Type B pancreatic cell (in vitro differentiated cells): ENCODE measurements around the gene INPP5A. TPM values are rescaled to one million over a fixed set of nuclear protein-coding genes. Genes with fewer than 3 reads are reported as not detected.
A peak's percentile ranks its signal among the peaks of the same experiment; 100 is the strongest.

Experiments used
- DNase-seq: peaks from one replicate; pipeline ENCODE4 v3.0.0; 2021; ENCODE audit warnings: mixed read lengths; ENCODE audit not compliant: unreplicated experiment; ENCODE audit errors: extremely low spot score
- H3K27ac Mint-ChIP-seq: 2 replicates; pipeline ENCODE4 v1.8.0; 2021; ENCODE audit warnings: mild to moderate bottlenecking, mixed read lengths
- H3K27me3 Mint-ChIP-seq: 2 replicates; pipeline ENCODE4 v1.8.0; 2021; ENCODE audit warnings: mixed read lengths
- H3K36me3 Mint-ChIP-seq: 2 replicates; pipeline ENCODE4 v1.8.0; 2021; ENCODE audit warnings: mixed read lengths
- H3K4me1 Mint-ChIP-seq: one replicate; pipeline ENCODE4 v1.8.0; 2021; ENCODE audit warnings: mixed read lengths; ENCODE audit not compliant: unreplicated experiment
- H3K4me3 Mint-ChIP-seq: 2 replicates; pipeline ENCODE4 v1.8.0; 2021; ENCODE audit warnings: mild to moderate bottlenecking, mixed read lengths
- H3K9me3 Mint-ChIP-seq: 2 replicates; pipeline ENCODE4 v1.8.0; 2021; ENCODE audit warnings: mixed read lengths
- total RNA-seq: library from RNA; stranded (reverse); gene quantifications from 2 replicates; pipeline ENCODE4 v1.2.1, GENCODE V29; 2021; ENCODE audit warnings: low replicate concordance
- TF ChIP-seq, protein P1 (sequence below): fragments of 200-600 bp; sonication (generic); conservative IDR thresholded peaks from 2 replicates; pipeline ENCODE4 v1.5.0; 2021; ENCODE audit warnings: antibody characterized with exemption, mild to moderate bottlenecking

INPP5A gene
- total RNA-seq, 1 donor from 2014 or later, result 26.6 TPM

DNA sequence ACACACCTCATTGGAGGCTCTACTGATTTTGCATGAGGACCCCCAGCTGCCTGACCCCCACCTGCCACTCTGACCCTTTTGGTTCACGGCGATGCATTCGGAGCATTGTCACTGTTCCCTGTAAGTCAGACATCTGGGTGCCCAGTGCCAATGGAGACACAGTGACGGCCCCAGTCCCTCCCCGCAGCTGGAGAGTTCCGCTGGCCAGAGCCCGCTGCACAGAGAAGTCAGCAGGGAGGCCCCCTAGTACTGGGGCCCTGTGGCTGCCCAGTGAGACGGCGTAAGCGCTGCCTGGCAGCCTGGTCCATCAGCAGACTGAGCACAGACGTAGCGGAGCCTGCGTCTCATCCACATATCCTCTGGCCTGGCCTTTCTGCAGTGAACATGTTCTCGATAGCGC is 170.9 kb downstream of the INPP5A start:
- Mint-ChIP-seq H3K27ac (no peak overlapping the region), H3K4me3 (no peak overlapping the region), H3K36me3 (peaks cover 19% of the 10 kb centered on the region), H3K27me3 (peaks cover 9% of the 10 kb centered on the region), H3K9me3 (peaks cover 9% of the 10 kb centered on the region), H3K4me1 (peaks cover 3% of the 10 kb centered on the region)
- DNase-seq, result peak; percentile 64
- TF ChIP-seq, protein P1, sequence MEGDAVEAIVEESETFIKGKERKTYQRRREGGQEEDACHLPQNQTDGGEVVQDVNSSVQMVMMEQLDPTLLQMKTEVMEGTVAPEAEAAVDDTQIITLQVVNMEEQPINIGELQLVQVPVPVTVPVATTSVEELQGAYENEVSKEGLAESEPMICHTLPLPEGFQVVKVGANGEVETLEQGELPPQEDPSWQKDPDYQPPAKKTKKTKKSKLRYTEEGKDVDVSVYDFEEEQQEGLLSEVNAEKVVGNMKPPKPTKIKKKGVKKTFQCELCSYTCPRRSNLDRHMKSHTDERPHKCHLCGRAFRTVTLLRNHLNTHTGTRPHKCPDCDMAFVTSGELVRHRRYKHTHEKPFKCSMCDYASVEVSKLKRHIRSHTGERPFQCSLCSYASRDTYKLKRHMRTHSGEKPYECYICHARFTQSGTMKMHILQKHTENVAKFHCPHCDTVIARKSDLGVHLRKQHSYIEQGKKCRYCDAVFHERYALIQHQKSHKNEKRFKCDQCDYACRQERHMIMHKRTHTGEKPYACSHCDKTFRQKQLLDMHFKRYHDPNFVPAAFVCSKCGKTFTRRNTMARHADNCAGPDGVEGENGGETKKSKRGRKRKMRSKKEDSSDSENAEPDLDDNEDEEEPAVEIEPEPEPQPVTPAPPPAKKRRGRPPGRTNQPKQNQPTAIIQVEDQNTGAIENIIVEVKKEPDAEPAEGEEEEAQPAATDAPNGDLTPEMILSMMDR, result no peak

- DNase-seq, result peak; percentile 56
- peaks cover 9% of the 10 kb centered on the region for H3K27me3 Mint-ChIP-seq
- peaks cover 3% of the 10 kb centered on the region for H3K4me1 Mint-ChIP-seq
- TF ChIP-seq, protein P1, result no peak
- peaks cover 9% of the 10 kb centered on the region for H3K9me3 Mint-ChIP-seq
- no peak overlapping the region for H3K4me3 Mint-ChIP-seq
- peaks cover 19% of the 10 kb centered on the region for H3K36me3 Mint-ChIP-seq
- no peak overlapping the region for H3K27ac Mint-ChIP-seq
Observed at GRCh38 chr10:132708936-132709335, 171.3 kb downstream of the INPP5A start.

GRCh38 chr10:132709471-132709951 is 171.9 kb downstream of the INPP5A start:
- Mint-ChIP-seq H3K27ac (no peak overlapping the region), H3K27me3 (peaks cover 9% of the 10 kb centered on the region), H3K36me3 (peaks cover 19% of the 10 kb centered on the region), H3K4me3 (no peak overlapping the region), H3K9me3 (peaks cover 9% of the 10 kb centered on the region), H3K4me1 (peaks cover 3% of the 10 kb centered on the region)
- DNase-seq, result no peak
- TF ChIP-seq, protein P1, result no peak

DNA sequence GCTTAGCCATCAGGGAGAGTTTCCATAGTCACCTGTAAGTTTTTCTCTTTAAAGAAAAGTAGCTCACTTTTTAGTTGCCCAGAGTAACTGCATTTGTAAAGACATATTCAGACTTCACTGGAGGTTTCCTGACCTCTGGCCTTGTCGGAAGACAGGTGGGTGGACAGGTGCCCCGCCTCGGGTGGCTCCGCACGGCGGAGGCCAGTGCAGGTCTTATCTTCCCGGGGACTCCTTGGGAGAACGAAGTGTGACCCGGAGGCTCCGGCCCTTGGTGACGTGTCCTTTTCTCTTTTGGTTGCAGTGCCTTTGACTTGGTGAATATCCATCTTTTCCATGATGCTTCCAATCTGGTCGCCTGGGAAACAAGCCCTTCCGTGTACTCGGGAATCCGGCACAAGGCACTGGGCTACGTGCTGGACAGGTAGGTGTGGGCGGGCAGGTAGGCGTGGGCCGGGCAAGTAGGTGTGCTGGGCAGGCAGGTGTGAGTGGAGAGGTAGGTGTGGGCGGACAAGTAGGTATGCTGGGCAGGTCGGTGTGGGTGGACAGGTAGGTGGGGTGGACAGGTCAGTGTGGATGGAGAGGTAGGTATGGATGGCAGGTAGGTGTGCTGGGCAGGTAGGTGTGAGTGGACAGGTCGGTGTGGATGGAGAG is 172.6 kb downstream of the INPP5A start:
- TF ChIP-seq, protein P1, result no peak
- Mint-ChIP-seq H3K4me1 (peaks cover 3% of the 10 kb centered on the region), H3K27me3 (peaks cover 9% of the 10 kb centered on the region), H3K27ac (no peak overlapping the region), H3K4me3 (no peak overlapping the region), H3K9me3 (peaks cover 9% of the 10 kb centered on the region), H3K36me3 (peaks cover 19% of the 10 kb centered on the region)
- DNase-seq, result no peak

GRCh38 chr10:132710746-132711612 is 173.4 kb downstream of the INPP5A start:
- Mint-ChIP-seq H3K4me3 (no peak overlapping the region), H3K36me3 (peaks cover 15% of the 10 kb centered on the region), H3K4me1 (peaks cover 3% of the 10 kb centered on the region), H3K27me3 (peaks cover 9% of the 10 kb centered on the region), H3K27ac (no peak overlapping the region), H3K9me3 (peaks cover 5% of the 10 kb centered on the region)
- TF ChIP-seq, protein P1, result no peak
- DNase-seq, result no peak
